ENCODE measurements around the gene CSNK1G3. TPM values are rescaled to one million over a fixed set of nuclear protein-coding genes. Genes with fewer than 3 reads are reported as not detected.
"Not testable (repeated sequence)": the region's sequence is repeated elsewhere in the genome, so short reads cannot be mapped to it uniquely, and the experiment has no call there.

The CSNK1G3 gene
- 14.8 TPM for polyA plus RNA-seq (2012; ENCODE audit: missing spikeins)

DNA sequence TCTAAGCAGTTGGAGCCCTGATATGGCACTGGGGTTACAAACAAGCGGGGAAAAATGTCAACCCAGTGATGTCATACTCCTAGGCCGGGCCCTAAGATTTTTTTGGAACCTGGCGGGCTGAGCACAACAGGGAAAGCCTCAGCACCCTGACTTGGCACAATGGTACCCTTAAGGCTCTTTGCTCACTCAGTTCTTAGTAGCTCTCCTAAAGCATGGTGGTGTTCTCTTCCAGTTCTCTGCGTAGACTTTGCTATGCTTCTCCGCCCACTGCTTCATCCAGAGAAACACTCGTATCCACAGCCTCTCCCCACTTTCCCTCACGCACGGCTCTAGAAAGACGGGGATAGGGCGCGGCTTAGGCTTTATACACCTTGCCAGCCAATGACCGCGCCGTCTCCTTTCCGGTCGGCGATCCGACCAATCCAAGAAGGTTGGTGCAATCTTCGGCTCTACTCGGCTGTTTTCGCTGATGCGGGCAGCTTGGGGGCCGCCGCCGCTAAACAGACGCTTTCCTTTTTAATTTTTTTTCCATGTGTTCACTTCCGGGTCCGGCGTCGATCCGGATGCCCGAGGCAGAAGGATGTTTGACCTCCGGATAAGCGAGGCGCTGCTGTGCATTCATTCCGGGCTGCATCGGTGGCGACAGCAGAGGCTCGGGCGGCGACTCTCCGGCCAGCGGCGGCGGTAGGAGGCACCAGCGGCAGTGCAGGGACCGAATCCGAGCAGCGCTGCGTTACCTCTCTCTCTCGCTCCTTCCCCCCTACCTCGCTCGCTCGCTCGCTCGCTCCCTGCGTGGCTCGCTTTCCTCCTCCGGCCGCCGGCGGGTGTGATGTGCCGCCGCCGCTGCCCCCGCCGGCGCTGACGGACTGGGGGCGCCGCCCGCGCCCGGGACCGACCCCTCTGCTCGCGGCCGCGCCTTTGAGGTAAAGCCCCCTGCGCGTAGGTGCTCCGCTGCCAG, at the start of gene CSNK1G3:
Gene CSNK1G3, plus strand, starts transcription at position 530 of the 958 bp plus-strand sequence. CDS start 33,487 bp downstream, outside the sequence.
- FAIRE-seq: peak; percentile 91
- peak; percentile 62 for DNase-seq (ENCODE audit: insufficient read length)
- peak; percentile 97 for TF ChIP-seq POLR2A (IDR thresholded peaks at IDR 0.05; ENCODE audit: low read depth, low read length)
- peak; percentile 95 for TF ChIP-seq TAF1 (IDR thresholded peaks at IDR 0.05; ENCODE audit: borderline replicate concordance, low read depth, low read length)
- TF ChIP-seq POLR2AphosphoS5 (IDR thresholded peaks at IDR 0.05; ENCODE audit: low read depth, low read length): peak; percentile 96

DNA sequence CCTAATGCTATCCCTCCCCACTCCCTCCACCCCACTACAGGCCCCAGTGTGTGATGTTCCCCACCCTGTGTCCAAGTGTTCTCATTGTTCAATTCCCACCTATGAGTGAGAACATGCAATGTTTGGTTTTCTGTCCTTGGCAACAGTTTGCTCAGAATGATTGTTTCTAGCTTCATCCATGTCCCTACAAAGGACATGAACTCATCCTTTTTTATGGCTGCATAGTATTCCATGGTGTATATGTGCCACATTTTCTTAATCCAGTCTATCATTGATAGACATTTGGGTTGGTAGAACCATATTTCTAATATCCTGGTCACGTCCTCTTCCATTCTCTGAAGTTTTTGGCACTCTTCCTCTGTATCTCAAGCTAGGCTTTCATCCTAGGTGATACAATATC, 45.1 kb upstream of the CSNK1G3 start:
- not testable (repeated sequence) for FAIRE-seq; DNase-seq (ENCODE audit: insufficient read length)

DNA sequence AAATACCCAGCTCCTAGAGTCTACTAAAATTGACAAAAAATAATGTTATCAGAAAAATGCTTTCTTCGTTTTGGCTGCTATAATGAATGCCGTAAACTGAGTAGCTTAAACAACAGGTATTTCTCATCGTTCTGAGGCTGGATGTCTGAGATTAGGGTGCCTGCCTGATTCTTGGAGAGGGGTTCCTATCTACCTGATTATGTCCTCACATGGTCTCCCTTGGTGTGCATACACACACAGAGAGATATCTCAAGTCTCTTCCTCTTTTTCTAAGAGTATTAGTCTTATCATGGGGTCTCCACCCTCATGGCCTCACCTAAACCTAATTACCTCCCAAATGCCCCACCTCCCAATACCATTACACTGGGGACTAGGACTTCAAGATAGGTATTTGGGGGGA, 40.6 kb upstream of the CSNK1G3 start:
- no peak for DNase-seq (ENCODE audit: insufficient read length)
- FAIRE-seq: no peak
- TF ChIP-seq TAF1 (IDR thresholded peaks at IDR 0.05; ENCODE audit: borderline replicate concordance, low read depth, low read length) (no peak), POLR2AphosphoS5 (IDR thresholded peaks at IDR 0.05; ENCODE audit: low read depth, low read length) (no peak), POLR2A (IDR thresholded peaks at IDR 0.05; ENCODE audit: low read depth, low read length) (no peak)

DNA sequence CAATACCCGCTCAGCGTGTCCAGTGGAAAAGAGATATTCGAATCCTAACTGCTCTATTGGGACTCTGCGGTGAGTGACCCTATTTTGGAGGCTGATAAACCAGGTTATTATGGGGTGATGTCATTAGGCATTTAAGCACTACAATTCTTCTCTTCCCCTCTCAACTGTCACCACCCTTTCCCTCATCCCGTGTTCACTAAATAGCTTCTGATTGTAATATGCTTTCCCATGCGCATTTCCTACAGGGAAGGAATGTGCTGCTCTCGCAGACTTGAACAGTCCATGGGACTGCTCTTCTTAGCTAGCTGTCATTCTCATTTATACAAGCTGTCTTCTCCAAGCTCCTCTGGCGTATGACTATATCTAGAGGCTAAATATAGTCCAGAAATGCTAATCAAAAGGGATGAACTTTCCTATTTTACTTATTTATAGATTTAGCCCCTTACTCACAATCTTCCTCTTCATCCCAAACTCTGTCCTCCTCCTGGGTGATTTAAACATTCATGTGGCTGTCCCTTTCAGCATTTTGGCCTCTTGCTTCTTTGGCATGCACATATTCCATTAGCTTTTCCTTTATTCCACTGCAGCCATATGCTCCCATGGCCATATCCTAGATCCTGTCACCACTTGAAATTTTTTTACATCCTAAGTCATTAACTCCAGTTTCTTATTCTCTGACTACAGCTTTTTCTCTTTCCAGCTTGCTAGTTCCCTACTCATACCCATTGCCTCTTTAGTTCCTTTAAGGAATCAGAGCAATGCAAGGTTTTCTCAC, 39.6 kb upstream of the CSNK1G3 start:
- DNase-seq (ENCODE audit: insufficient read length): no peak
- no peak for FAIRE-seq
- TF ChIP-seq POLR2A (IDR thresholded peaks at IDR 0.05; ENCODE audit: low read depth, low read length) (no peak), TAF1 (IDR thresholded peaks at IDR 0.05; ENCODE audit: borderline replicate concordance, low read depth, low read length) (no peak), POLR2AphosphoS5 (IDR thresholded peaks at IDR 0.05; ENCODE audit: low read depth, low read length) (no peak)

DNA sequence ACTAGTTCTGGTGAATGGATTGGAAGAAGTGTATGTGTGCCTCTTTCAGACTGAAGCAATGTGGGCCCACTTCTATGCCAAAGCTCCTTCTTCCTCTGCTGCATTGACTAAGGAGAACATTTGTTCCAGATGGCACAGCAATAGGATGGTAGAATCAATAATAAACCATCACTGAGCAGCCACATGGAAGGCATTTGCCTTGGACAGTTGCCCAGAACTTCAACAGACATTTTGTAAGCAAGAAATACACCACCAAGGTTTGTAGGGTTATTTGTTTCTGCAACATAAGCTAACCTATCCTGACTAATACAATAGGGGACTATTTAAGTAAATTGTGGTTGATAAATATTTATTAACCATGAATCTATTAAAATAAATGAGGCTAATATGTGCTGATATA, 37.7 kb upstream of the CSNK1G3 start:
- TF ChIP-seq TAF1 (IDR thresholded peaks at IDR 0.05; ENCODE audit: borderline replicate concordance, low read depth, low read length) (no peak), POLR2AphosphoS5 (IDR thresholded peaks at IDR 0.05; ENCODE audit: low read depth, low read length) (no peak), POLR2A (IDR thresholded peaks at IDR 0.05; ENCODE audit: low read depth, low read length) (no peak)
- DNase-seq (ENCODE audit: insufficient read length) (no peak), FAIRE-seq (no peak)

DNA sequence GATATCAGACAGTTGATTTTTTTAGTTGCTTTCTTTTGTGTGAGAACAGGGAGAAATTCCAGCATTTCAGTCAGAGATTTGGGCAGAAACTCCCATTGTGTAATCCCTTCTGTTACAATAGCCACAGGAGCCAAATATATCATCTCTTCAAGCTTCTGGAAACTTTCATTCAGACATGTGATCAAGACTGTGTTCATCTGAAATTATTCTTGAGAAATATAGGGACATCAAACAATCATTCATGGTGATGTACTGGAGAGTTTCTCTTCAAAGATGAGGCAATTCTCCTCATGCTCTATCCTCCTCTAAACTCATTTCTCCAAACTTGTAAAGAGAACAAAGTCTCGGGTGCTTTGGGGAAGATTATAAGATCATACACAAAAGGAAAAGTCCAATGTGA, 35.2 kb upstream of the CSNK1G3 start:
- TF ChIP-seq POLR2A (IDR thresholded peaks at IDR 0.05; ENCODE audit: low read depth, low read length) (no peak), POLR2AphosphoS5 (IDR thresholded peaks at IDR 0.05; ENCODE audit: low read depth, low read length) (no peak), TAF1 (IDR thresholded peaks at IDR 0.05; ENCODE audit: borderline replicate concordance, low read depth, low read length) (no peak)
- DNase-seq (ENCODE audit: insufficient read length) (no peak), FAIRE-seq (no peak)

DNA sequence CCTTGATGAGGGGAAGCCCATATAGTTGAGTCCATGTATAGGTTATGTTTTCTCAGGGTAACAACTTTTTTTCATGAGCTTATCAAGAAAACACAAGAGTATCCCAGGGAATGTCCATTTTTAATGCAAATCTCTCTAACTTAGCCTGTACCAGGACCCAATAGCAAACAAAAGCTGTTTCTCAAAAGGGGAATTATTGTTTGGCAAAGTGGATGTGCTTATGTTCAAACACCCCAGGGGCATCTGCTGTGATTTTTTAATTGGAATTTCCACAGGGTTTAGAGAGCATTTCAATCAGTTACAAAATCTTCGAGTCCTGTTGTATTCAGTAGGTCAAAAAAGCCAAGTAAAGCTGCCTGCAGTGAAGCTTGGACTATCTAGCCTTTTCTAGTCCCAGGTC, 33.4 kb upstream of the CSNK1G3 start:
- DNase-seq (ENCODE audit: insufficient read length): no peak
- no peak for TF ChIP-seq TAF1 (IDR thresholded peaks at IDR 0.05; ENCODE audit: borderline replicate concordance, low read depth, low read length)
- no peak for TF ChIP-seq POLR2AphosphoS5 (IDR thresholded peaks at IDR 0.05; ENCODE audit: low read depth, low read length)
- TF ChIP-seq POLR2A (IDR thresholded peaks at IDR 0.05; ENCODE audit: low read depth, low read length): no peak
- no peak for FAIRE-seq

- FAIRE-seq (no peak), DNase-seq (ENCODE audit: insufficient read length) (no peak)
- TF ChIP-seq POLR2AphosphoS5 (IDR thresholded peaks at IDR 0.05; ENCODE audit: low read depth, low read length): no peak
Measured at GRCh38 chr5:123482258-123482657, 29.7 kb upstream of the CSNK1G3 start.

DNA sequence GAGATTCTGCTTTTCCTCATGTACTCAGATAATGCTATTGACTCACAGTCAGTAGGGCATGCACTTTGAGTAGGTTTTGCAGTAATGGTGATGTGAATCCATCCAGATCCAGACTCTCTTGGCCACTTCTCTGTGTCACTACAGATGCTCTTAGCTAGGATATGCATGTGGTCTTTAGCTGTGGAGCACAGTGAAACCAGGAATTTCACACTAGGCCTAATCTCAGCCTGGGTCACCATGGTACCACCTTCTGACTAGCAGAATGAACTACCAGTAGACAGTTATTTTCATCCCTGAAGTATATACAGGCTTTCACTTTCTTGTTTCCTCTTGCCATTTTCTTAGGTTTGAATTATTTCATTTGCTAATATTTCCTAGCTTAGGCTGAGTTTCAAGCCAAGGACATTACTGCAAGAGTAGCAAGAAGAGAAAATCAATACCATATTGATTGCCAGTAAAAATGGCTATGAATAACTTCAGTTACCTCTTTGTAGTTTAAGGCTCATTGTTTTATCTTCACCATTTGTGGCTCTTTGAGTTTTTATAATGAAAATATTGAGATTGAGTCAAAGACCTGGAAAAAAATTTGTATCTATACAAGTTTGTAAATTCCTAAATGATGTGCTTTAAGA, 28.4 kb upstream of the CSNK1G3 start:
- TF ChIP-seq POLR2AphosphoS5 (IDR thresholded peaks at IDR 0.05; ENCODE audit: low read depth, low read length): no peak
- no peak for TF ChIP-seq POLR2A (IDR thresholded peaks at IDR 0.05; ENCODE audit: low read depth, low read length)
- no peak for TF ChIP-seq TAF1 (IDR thresholded peaks at IDR 0.05; ENCODE audit: borderline replicate concordance, low read depth, low read length)
- DNase-seq (ENCODE audit: insufficient read length): no peak
- no peak for FAIRE-seq

DNA sequence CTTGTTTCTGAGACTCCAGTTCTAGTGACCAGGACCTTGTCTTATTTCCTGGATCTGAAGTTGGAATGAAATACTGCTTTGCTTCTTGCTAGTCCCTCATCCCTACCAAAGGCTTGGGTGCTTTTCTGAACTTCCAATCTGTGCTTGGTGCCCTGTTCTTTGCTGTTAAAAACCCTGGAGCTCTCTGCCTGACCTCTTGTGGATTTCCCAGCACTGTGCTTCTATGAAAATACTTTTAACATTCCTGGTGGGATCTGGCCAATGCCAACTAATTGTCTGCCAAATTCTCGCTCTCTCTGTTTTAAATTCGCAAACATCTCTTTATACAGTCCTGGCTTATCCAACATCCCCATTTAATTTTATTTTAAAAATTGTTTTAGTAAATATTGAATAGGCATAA, 26.7 kb upstream of the CSNK1G3 start:
- DNase-seq (ENCODE audit: insufficient read length) (no peak), FAIRE-seq (no peak)
- TF ChIP-seq POLR2A (IDR thresholded peaks at IDR 0.05; ENCODE audit: low read depth, low read length) (no peak), POLR2AphosphoS5 (IDR thresholded peaks at IDR 0.05; ENCODE audit: low read depth, low read length) (no peak), TAF1 (IDR thresholded peaks at IDR 0.05; ENCODE audit: borderline replicate concordance, low read depth, low read length) (no peak)

DNA sequence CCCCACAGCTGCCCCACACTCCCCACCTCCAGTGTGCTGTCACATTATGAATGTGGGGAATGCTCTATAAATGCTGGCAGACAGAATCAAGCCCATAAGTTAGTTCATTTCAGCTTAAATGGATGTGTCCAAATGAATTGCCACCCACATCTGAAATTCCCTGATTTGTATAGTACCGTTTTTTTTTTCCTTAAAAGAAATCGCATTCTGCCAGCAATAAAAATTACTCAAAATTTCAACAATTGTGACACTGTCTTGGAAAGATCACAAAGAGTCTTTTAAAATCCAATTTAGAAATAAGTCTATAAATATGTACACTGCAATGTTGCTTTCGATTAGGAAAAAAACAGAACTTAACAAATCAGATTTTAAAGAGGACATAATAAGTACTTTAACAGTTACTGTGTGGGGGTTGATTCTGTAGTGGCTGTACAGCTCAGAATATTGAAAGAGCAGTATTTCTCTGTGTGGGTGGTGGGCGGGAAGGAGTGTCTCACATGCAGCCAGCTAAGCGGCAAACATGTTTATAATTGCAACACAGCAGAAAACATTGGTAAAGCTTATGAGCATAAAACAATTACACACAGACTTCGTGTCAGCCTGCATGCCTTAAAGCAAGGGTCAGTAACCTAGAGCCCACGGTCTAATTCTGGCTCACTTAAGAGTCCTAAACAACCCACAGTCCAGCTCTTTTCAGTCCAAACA, 24.9 kb upstream of the CSNK1G3 start:
- no peak for FAIRE-seq
- no peak for DNase-seq (ENCODE audit: insufficient read length)

More for the DNA sequence above, 24.9 kb upstream of the CSNK1G3 start:
- TF ChIP-seq POLR2A (IDR thresholded peaks at IDR 0.05; ENCODE audit: low read depth, low read length) (no peak), TAF1 (IDR thresholded peaks at IDR 0.05; ENCODE audit: borderline replicate concordance, low read depth, low read length) (no peak), POLR2AphosphoS5 (IDR thresholded peaks at IDR 0.05; ENCODE audit: low read depth, low read length) (no peak)
